ENCODE data around the gene ANO1. TPM values are rescaled to one million over a fixed set of nuclear protein-coding genes. Genes with fewer than 3 reads are reported as not detected.
"Not testable (repeated sequence)": the region's sequence is repeated elsewhere in the genome, so short reads cannot be mapped to it uniquely, and the experiment has no call there.

The ANO1 gene
- polyA plus RNA-seq (ENCODE audit: insufficient read length in 4 of 4): 10 to 100 TPM; 13.4 to 47.0 (median 15.2) TPM

- no peak for DNase-seq (ENCODE audit: low read depth in 4 of 4, low spot score in 3 of 4)
Measured at GRCh38 chr11:70078095-70078780, at the start of gene ANO1. ANO1 (plus strand) TSS chr11:70078317; CDS start chr11:70078607, 290 bp downstream.

- no peak for DNase-seq (ENCODE audit: low read depth in 4 of 4, low spot score in 3 of 4)
Measured at GRCh38 chr11:70029115-70029860, 48.8 kb upstream of the ANO1 start.

- no peak for DNase-seq (ENCODE audit: low read depth in 4 of 4, low spot score in 3 of 4)
Measured at GRCh38 chr11:70029861-70030380, 48.2 kb upstream of the ANO1 start.

- DNase-seq (ENCODE audit: low read depth in 4 of 4, low spot score in 3 of 4): no peak
Measured at GRCh38 chr11:70030412-70030811, 47.7 kb upstream of the ANO1 start.

GRCh38 chr11:70031631-70032469 lies 46.3 kb upstream of the ANO1 start:
- DNase-seq (ENCODE audit: low read depth in 4 of 4, low spot score in 3 of 4): no peak

- no peak for DNase-seq (ENCODE audit: low read depth in 4 of 4, low spot score in 3 of 4)
Measured at GRCh38 chr11:70032470-70032795, 45.7 kb upstream of the ANO1 start.

- no peak for DNase-seq (ENCODE audit: low read depth in 4 of 4, low spot score in 3 of 4)
Measured at GRCh38 chr11:70032943-70033710, 45.0 kb upstream of the ANO1 start.

GRCh38 chr11:70033711-70034070 lies 44.4 kb upstream of the ANO1 start:
- no peak for DNase-seq (ENCODE audit: low read depth in 4 of 4, low spot score in 3 of 4)

- no peak for DNase-seq (ENCODE audit: low read depth in 4 of 4, low spot score in 3 of 4)
Measured at GRCh38 chr11:70034740-70035365, 43.3 kb upstream of the ANO1 start.

GRCh38 chr11:70035665-70036064 lies 42.5 kb upstream of the ANO1 start:
- DNase-seq (ENCODE audit: low read depth in 4 of 4, low spot score in 3 of 4): not testable (repeated sequence)

- no peak for DNase-seq (ENCODE audit: low read depth in 4 of 4, low spot score in 3 of 4)
Measured at GRCh38 chr11:70036971-70037882, 40.9 kb upstream of the ANO1 start.

GRCh38 chr11:70038034-70038834 lies 39.9 kb upstream of the ANO1 start:
- no peak for DNase-seq (ENCODE audit: low read depth in 4 of 4, low spot score in 3 of 4)

- no peak for DNase-seq (ENCODE audit: low read depth in 4 of 4, low spot score in 3 of 4)
Measured at GRCh38 chr11:70040452-70040851, 37.7 kb upstream of the ANO1 start.

GRCh38 chr11:70040869-70041501 lies 37.1 kb upstream of the ANO1 start:
- no peak for DNase-seq (ENCODE audit: low read depth in 4 of 4, low spot score in 3 of 4)

- no peak for DNase-seq (ENCODE audit: low read depth in 4 of 4, low spot score in 3 of 4)
Measured at GRCh38 chr11:70043482-70043881, 34.6 kb upstream of the ANO1 start.

- no peak for DNase-seq (ENCODE audit: low read depth in 4 of 4, low spot score in 3 of 4)
Measured at GRCh38 chr11:70046089-70046488, 32.0 kb upstream of the ANO1 start.

- DNase-seq (ENCODE audit: low read depth in 4 of 4, low spot score in 3 of 4): no peak
Measured at GRCh38 chr11:70048279-70049024, 29.7 kb upstream of the ANO1 start.

Data from left renal pelvis (tissue), 4 donors.